ENCODE results near the gene HOXB2.

Gene HOXB2

DNA sequence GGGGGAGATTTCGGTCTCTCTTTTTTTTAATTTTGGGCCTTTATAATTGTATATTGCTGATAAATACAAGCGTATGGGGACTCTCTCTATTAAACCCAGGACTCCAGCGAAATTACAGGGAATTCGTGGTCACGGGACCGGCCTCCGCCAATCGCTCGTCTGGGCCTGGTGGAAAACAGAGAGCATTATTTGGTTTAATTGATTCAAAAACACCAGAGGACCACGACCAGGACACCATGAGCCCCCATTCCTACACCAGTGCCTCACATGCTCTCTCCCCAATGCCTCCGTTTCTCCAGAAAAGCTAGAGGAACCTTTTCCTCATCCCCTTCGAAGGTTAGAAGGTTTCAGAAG, at the start of gene HOXB2:
HOXB2 (minus strand) TSS at position 88 of the 354 bp plus-strand sequence. CDS start 198 bp downstream, outside the sequence.
- no peaks in the 10 kb centered on the region for H3K79me2 ChIP-seq (ENCODE audit: insufficient read depth, low read length)
- no peaks in the 10 kb centered on the region for H3K4me1 ChIP-seq (ENCODE audit: insufficient read depth, low read length, severe bottlenecking)
- H3K9ac ChIP-seq (ENCODE audit: low read length) = no peak within 1 kb of the TSS
- H3K9me2 ChIP-seq (ENCODE audit: low read depth, low read length) = no peaks in the 10 kb centered on the region
- no peaks in the 10 kb centered on the region for H3K36me3 ChIP-seq (ENCODE audit: insufficient read depth, low read length)
- H3K4me2 ChIP-seq (ENCODE audit: low read length) = no peak within 1 kb of the TSS
- no peaks in the 10 kb centered on the region for H4K20me1 ChIP-seq (ENCODE audit: insufficient read depth, low read length)
- TF ChIP-seq CTCF (IDR thresholded peaks at IDR 0.05; ENCODE audit: low read length) (no peak), EZH2 (IDR thresholded peaks at IDR 0.05; ENCODE audit: borderline replicate concordance, low read length) (no peak)
- no peaks in the 10 kb centered on the region for H3K9me3 ChIP-seq (ENCODE audit: low read length)
- no peaks in the 10 kb centered on the region for H3F3A ChIP-seq (ENCODE audit: insufficient read depth, low read length)
- H3K4me3 ChIP-seq (ENCODE audit: low read depth, low read length, poor library complexity, severe bottlenecking) = no peak within 1 kb of the TSS
- H3K27me3 ChIP-seq (ENCODE audit: insufficient read depth, low read length) = no peaks in the 10 kb centered on the region
- H2AFZ ChIP-seq (ENCODE audit: low read length) = no peak within 1 kb of the TSS
- no peak within 1 kb of the TSS for H3K27ac ChIP-seq (ENCODE audit: low read depth, low read length, poor library complexity, severe bottlenecking)

DNA sequence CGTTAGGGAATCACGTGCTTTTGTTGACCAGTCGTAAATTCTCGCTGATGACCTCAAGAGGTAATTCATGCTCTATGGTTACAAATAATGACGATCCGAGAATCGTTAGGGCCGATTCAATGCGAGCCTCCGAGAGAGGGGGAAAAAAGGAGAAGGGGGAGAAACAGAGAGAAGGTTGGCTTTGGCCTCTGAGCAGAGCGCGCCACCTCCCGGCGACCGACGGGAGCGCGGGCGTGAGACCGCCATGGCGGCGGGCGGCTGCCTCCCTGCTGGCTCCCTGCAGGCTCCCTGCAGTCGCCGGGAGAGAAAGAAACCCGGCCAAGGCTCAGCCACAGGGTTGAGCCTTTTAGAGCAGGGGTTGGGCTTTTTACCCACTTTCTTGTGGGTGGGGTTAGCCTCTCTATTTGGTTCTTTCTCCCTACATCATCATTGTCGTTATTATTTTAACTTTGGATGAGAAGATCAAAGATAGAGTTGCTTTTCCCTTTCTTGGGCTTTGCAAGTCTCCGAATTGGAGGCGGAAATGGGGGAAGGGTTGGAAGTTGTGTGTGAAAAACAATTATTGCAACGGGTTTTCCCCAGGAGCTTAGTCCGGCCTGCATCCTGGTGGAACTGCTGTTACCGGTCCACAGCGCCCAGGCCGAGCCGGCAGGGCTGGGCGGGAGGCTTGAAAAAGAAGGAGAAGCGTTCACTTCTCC, 49.1 kb upstream of the HOXB2 start:
- TF ChIP-seq CTCF (IDR thresholded peaks at IDR 0.05; ENCODE audit: low read length) = peak; percentile 77
- no peak for TF ChIP-seq EZH2 (IDR thresholded peaks at IDR 0.05; ENCODE audit: borderline replicate concordance, low read length)
- H3F3A ChIP-seq (ENCODE audit: insufficient read depth, low read length) = no peaks in the 10 kb centered on the region
- no peaks in the 10 kb centered on the region for H3K9me2 ChIP-seq (ENCODE audit: low read depth, low read length)
- no peaks in the 10 kb centered on the region for H3K36me3 ChIP-seq (ENCODE audit: insufficient read depth, low read length)
- H3K4me2 ChIP-seq (ENCODE audit: low read length) = no peak overlapping the region
- H3K9me3 ChIP-seq (ENCODE audit: low read length) = no peaks in the 10 kb centered on the region
- H3K4me3 ChIP-seq (ENCODE audit: low read depth, low read length, poor library complexity, severe bottlenecking) = no peak overlapping the region
- no peak overlapping the region for H3K9ac ChIP-seq (ENCODE audit: low read length)
- H3K79me2 ChIP-seq (ENCODE audit: insufficient read depth, low read length) = no peaks in the 10 kb centered on the region
- H2AFZ ChIP-seq (ENCODE audit: low read length) = no peak overlapping the region
- H3K4me1 ChIP-seq (ENCODE audit: insufficient read depth, low read length, severe bottlenecking) = no peaks in the 10 kb centered on the region
- H3K27ac ChIP-seq (ENCODE audit: low read depth, low read length, poor library complexity, severe bottlenecking) = no peak overlapping the region
- no peaks in the 10 kb centered on the region for H4K20me1 ChIP-seq (ENCODE audit: insufficient read depth, low read length)
- no peaks in the 10 kb centered on the region for H3K27me3 ChIP-seq (ENCODE audit: insufficient read depth, low read length)

GRCh38 chr17:48593126-48593829, 48.4 kb upstream of the HOXB2 start, which contains the start of gene HOXB5:
Gene HOXB5, minus strand, starts transcription at chr17:48593779. Its CDS starts 97 bp downstream, at chr17:48593682.
- Histone ChIP-seq H2AFZ (ENCODE audit: low read length) (no peak within 1 kb of the TSS), H3K9ac (ENCODE audit: low read length) (no peak within 1 kb of the TSS)

More at GRCh38 chr17:48593126-48593829, 48.4 kb upstream of the HOXB2 start, which contains the start of gene HOXB5:
- Histone ChIP-seq H3K36me3 (ENCODE audit: insufficient read depth, low read length) (no peaks in the 10 kb centered on the region), H3K4me3 (ENCODE audit: low read depth, low read length, poor library complexity, severe bottlenecking) (no peak within 1 kb of the TSS), H4K20me1 (ENCODE audit: insufficient read depth, low read length) (no peaks in the 10 kb centered on the region), H3F3A (ENCODE audit: insufficient read depth, low read length) (no peaks in the 10 kb centered on the region), H3K27ac (ENCODE audit: low read depth, low read length, poor library complexity, severe bottlenecking) (no peak within 1 kb of the TSS), H3K4me2 (ENCODE audit: low read length) (no peak within 1 kb of the TSS), H3K27me3 (ENCODE audit: insufficient read depth, low read length) (no peaks in the 10 kb centered on the region), H3K9me3 (ENCODE audit: low read length) (no peaks in the 10 kb centered on the region), H3K79me2 (ENCODE audit: insufficient read depth, low read length) (no peaks in the 10 kb centered on the region), H3K4me1 (ENCODE audit: insufficient read depth, low read length, severe bottlenecking) (no peaks in the 10 kb centered on the region), H3K9me2 (ENCODE audit: low read depth, low read length) (no peaks in the 10 kb centered on the region)
- TF ChIP-seq CTCF (IDR thresholded peaks at IDR 0.05; ENCODE audit: low read length) = no peak
- TF ChIP-seq EZH2 (IDR thresholded peaks at IDR 0.05; ENCODE audit: borderline replicate concordance, low read length) = no peak
